ENCODE data around the gene MVB12A.

MVB12A gene

GRCh38 chr19:17431417-17431816 lies 11.6 kb downstream of the MVB12A start:
- H3K27me3 ChIP-seq (ENCODE audit: control insufficient read depth, insufficient read depth, low read length) = no peaks in the 10 kb centered on the region
- H3K4me3 ChIP-seq (ENCODE audit: low read depth, low read length) = no peak overlapping the region
- no peaks in the 10 kb centered on the region for H3K4me1 ChIP-seq (ENCODE audit: control insufficient read depth, insufficient read depth, low read length)
- H3K36me3 ChIP-seq (ENCODE audit: control insufficient read depth, insufficient read depth, low read length) = no peaks in the 10 kb centered on the region
- H3K9me3 ChIP-seq (ENCODE audit: control insufficient read depth, insufficient read depth, low read length) = no peaks in the 10 kb centered on the region
- no peak overlapping the region for H3K9ac ChIP-seq (ENCODE audit: low read depth, low read length)

DNA sequence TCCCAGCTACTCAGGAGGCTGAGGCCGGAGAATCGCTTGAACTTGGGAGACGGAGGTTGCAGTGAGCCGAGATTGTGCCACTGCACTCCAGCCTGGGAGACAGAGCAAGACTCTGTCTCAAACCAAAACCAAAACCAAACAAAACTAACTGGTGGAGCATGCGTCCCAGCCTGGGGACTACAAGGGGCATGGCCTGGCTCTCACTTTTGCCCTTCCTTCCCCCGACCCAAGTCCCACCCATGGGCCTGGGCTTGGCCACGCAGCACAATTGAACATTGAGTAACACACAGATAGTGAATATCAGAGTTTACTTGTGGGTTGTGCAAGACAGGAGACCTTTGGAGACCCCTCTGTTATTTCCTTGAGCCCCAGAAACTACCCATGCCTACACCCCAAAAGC lies 15.4 kb downstream of the MVB12A start:
- H3K36me3 ChIP-seq (ENCODE audit: control insufficient read depth, insufficient read depth, low read length) = no peaks in the 10 kb centered on the region
- H3K27me3 ChIP-seq (ENCODE audit: control insufficient read depth, insufficient read depth, low read length) = no peaks in the 10 kb centered on the region
- no peak overlapping the region for H3K4me3 ChIP-seq (ENCODE audit: low read depth, low read length)
- no peaks in the 10 kb centered on the region for H3K4me1 ChIP-seq (ENCODE audit: control insufficient read depth, insufficient read depth, low read length)
- no peaks in the 10 kb centered on the region for H3K9me3 ChIP-seq (ENCODE audit: control insufficient read depth, insufficient read depth, low read length)
- no peak overlapping the region for H3K9ac ChIP-seq (ENCODE audit: low read depth, low read length)

DNA sequence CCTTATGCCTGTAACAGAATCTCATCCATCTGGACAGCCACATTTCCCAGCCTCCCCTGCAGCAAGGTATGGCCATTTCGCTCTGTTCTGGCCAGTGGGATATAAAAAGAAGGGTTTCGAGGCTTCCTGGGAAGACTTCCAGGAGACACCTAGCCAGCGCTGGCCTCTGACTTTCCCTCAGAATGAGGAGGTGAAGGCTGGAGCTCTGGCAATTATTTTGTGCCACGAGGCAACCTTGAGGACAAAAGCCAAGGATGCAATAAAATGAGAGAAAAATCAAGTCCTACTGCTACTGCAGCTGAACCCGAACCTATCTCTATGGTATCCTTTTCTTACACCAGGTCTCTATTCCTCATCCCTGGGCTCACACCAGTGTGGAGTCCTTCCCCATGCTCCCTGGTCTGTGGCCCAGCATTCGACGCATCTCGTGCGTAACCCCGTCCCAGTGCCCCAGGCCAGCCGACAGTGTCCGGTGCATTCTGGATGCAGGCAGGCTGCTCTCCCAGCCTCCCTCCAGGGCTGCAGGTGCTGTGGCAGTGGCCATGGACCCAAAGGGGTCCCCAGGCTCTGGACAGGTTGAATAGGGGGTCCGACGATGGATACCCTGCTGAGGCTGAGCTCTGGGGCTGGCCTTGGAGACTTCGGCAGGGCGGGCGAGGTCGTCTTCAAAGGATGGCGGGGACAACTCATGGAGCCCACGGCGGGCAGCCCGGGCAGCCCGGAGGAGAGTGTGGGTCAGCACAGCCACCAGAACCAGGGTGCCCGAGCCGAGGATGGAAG lies 16.4 kb downstream of the MVB12A start:
- Histone ChIP-seq H3K27me3 (ENCODE audit: control insufficient read depth, insufficient read depth, low read length) (no peaks in the 10 kb centered on the region), H3K9me3 (ENCODE audit: control insufficient read depth, insufficient read depth, low read length) (no peaks in the 10 kb centered on the region), H3K4me3 (ENCODE audit: low read depth, low read length) (no peak overlapping the region), H3K4me1 (ENCODE audit: control insufficient read depth, insufficient read depth, low read length) (no peaks in the 10 kb centered on the region), H3K36me3 (ENCODE audit: control insufficient read depth, insufficient read depth, low read length) (no peaks in the 10 kb centered on the region), H3K9ac (ENCODE audit: low read depth, low read length) (no peak overlapping the region)

DNA sequence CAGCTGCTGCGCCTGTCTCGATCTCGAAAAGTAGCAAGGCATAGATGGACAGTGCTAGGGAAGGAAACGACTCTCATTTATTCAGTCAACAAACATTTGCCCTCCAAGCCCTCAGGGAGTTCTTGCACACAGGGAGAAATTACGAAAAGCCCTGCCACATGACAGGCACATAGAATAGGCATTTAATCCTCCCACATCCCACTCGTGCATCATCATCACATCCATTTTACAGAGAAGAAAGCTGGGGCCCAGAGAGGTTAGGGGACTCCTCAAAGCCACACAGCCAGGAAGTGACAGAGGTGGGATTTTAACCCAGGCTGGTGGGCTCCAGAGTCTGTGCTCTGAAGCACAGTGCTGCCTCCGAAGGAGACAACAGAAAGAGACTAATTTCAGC lies 17.0 kb downstream of the MVB12A start:
- Histone ChIP-seq H3K9ac (ENCODE audit: low read depth, low read length) (no peak overlapping the region), H3K4me3 (ENCODE audit: low read depth, low read length) (no peak overlapping the region), H3K9me3 (ENCODE audit: control insufficient read depth, insufficient read depth, low read length) (no peaks in the 10 kb centered on the region), H3K4me1 (ENCODE audit: control insufficient read depth, insufficient read depth, low read length) (no peaks in the 10 kb centered on the region), H3K27me3 (ENCODE audit: control insufficient read depth, insufficient read depth, low read length) (no peaks in the 10 kb centered on the region), H3K36me3 (ENCODE audit: control insufficient read depth, insufficient read depth, low read length) (no peaks in the 10 kb centered on the region)

DNA sequence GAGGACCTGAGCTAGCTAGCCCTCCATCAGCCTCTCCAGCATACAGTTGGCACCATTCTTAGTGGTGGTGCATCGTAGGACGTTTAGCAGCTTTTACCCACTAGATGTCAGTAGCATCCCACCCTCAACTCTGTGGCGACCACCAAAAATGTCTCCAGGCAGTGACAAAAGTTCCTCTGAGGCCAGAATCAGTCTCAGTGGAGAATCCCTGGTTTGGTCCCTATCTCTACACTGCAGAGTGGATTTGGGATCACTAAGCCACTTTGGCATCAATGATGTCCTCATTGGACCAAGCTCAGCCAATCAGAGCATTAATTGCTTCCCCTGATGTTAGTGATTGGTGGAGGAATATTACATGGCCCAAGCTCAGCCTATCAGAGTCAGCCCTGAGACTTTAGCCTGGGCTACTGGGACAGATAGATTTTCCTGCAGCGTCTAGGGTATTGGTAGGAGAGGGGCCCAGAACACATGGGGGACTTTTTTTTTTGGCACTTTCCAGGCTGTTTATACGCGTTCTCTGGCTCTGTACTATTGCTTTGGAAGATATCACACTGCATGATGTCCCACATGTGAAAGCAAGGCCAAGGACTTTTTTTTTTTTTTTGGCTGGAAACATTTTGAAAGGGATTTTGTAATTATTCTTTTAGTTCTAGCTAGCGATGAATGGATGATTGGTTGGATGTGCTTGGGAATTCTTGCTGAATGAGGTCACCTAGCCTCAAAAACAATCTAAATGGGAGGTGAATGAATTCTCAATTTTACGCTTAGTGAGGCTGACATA lies 21.6 kb downstream of the MVB12A start:
- Histone ChIP-seq H3K9ac (ENCODE audit: low read depth, low read length) (no peak overlapping the region), H3K4me3 (ENCODE audit: low read depth, low read length) (no peak overlapping the region), H3K36me3 (ENCODE audit: control insufficient read depth, insufficient read depth, low read length) (no peaks in the 10 kb centered on the region), H3K27me3 (ENCODE audit: control insufficient read depth, insufficient read depth, low read length) (peaks cover 14% of the 10 kb centered on the region), H3K9me3 (ENCODE audit: control insufficient read depth, insufficient read depth, low read length) (no peaks in the 10 kb centered on the region), H3K4me1 (ENCODE audit: control insufficient read depth, insufficient read depth, low read length) (no peaks in the 10 kb centered on the region)

GRCh38 chr19:17445526-17446165 lies 25.8 kb downstream of the MVB12A start:
- Histone ChIP-seq H3K9ac (ENCODE audit: low read depth, low read length) (no peak overlapping the region), H3K4me3 (ENCODE audit: low read depth, low read length) (no peak overlapping the region), H3K36me3 (ENCODE audit: control insufficient read depth, insufficient read depth, low read length) (no peaks in the 10 kb centered on the region), H3K9me3 (ENCODE audit: control insufficient read depth, insufficient read depth, low read length) (no peaks in the 10 kb centered on the region), H3K4me1 (ENCODE audit: control insufficient read depth, insufficient read depth, low read length) (peaks cover 2% of the 10 kb centered on the region), H3K27me3 (ENCODE audit: control insufficient read depth, insufficient read depth, low read length) (peaks cover 31% of the 10 kb centered on the region)

GRCh38 chr19:17447704-17448130 lies 27.9 kb downstream of the MVB12A start:
- peak overlapping the region; percentile 56 for H3K4me3 ChIP-seq (ENCODE audit: low read depth, low read length)

DNA sequence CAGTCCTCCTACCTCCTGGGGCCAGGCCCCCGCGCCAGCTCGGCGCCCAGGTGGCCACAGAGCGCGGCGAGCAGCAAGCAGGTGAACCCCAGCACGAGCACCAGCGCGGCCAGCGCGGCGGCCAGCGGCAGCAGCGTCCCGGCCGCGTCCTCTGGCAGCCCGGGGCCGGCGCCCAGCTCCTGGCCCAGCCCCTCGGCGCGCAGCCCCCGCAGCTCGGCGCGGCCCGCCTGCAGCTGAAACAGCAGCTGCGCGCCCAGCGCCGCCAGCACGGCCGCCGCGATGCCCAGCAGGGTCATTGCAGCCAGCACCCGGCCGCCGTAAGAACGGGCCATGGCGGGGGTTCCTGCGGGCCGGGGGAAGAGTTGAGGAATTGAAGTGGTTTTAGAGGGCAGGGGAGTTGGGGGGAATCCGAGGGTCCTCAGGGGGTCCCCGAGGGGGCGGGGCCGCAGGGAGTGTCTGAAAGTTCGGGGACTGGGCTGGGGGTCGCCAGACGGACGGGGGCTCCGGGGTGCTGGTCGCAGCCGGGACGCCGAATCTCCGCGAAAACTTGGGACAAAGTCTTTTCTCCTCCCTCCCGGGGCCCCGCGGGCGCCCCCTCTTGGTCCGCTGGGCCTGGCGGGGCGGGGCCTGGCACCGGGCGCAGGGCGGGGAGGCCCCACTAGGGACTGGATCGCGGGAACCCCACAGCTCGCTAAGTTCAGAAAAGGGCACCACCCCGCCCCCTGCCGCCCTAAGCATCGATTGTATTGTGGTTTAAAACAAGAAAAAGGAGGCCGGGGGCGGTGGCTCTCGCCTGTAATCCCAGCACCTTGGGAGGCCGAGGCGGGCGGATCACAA lies 28.5 kb downstream of the MVB12A start, which contains the start of gene TMEM221:
Gene TMEM221, minus strand, starts transcription at position 538 of the 837 bp plus-strand sequence. Its CDS starts 206 bp downstream, at position 332.
- Histone ChIP-seq H3K4me3 (ENCODE audit: low read depth, low read length) (peak within 1 kb of the TSS; percentile 56), H3K36me3 (ENCODE audit: control insufficient read depth, insufficient read depth, low read length) (no peaks in the 10 kb centered on the region), H3K4me1 (ENCODE audit: control insufficient read depth, insufficient read depth, low read length) (peaks cover 2% of the 10 kb centered on the region), H3K9ac (ENCODE audit: low read depth, low read length) (no peak within 1 kb of the TSS), H3K27me3 (ENCODE audit: control insufficient read depth, insufficient read depth, low read length) (peaks cover 33% of the 10 kb centered on the region), H3K9me3 (ENCODE audit: control insufficient read depth, insufficient read depth, low read length) (no peaks in the 10 kb centered on the region)

More at GRCh38 chr19:17447704-17448130, 27.9 kb downstream of the MVB12A start:
- peaks cover 33% of the 10 kb centered on the region for H3K27me3 ChIP-seq (ENCODE audit: control insufficient read depth, insufficient read depth, low read length)
- no peaks in the 10 kb centered on the region for H3K9me3 ChIP-seq (ENCODE audit: control insufficient read depth, insufficient read depth, low read length)
- peaks cover 2% of the 10 kb centered on the region for H3K4me1 ChIP-seq (ENCODE audit: control insufficient read depth, insufficient read depth, low read length)
- H3K9ac ChIP-seq (ENCODE audit: low read depth, low read length) = no peak overlapping the region
- H3K36me3 ChIP-seq (ENCODE audit: control insufficient read depth, insufficient read depth, low read length) = no peaks in the 10 kb centered on the region

GRCh38 chr19:17450264-17451075 lies 30.6 kb downstream of the MVB12A start:
- no peak overlapping the region for H3K9ac ChIP-seq (ENCODE audit: low read depth, low read length)

DNA sequence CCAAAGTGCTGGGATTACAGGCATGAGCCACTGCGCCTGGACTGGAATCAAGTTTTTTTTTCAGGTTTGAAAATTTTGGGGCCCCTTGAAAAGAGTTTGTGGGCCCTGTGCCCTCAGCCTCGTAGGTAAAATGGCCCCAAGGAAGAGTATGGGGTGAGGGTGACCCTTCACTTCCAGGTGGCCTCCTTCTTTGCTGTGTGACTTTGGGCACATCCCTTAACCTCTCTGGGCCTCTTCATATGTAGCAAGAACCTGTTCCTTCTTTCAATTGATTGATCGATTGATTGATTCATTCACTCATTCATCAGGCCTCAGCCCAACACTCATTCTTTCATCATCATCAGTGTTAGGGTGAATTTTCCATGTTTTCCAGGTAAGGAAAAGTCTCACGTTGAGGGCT lies 32.0 kb downstream of the MVB12A start:
- H3K4me1 ChIP-seq (ENCODE audit: control insufficient read depth, insufficient read depth, low read length) = peaks cover 2% of the 10 kb centered on the region
- H3K27me3 ChIP-seq (ENCODE audit: control insufficient read depth, insufficient read depth, low read length) = peaks cover 41% of the 10 kb centered on the region
- no peak overlapping the region for H3K4me3 ChIP-seq (ENCODE audit: low read depth, low read length)
- H3K36me3 ChIP-seq (ENCODE audit: control insufficient read depth, insufficient read depth, low read length) = no peaks in the 10 kb centered on the region
- H3K9me3 ChIP-seq (ENCODE audit: control insufficient read depth, insufficient read depth, low read length) = no peaks in the 10 kb centered on the region
- H3K9ac ChIP-seq (ENCODE audit: low read depth, low read length) = no peak overlapping the region

More at GRCh38 chr19:17450264-17451075, 30.6 kb downstream of the MVB12A start:
- Histone ChIP-seq H3K9me3 (ENCODE audit: control insufficient read depth, insufficient read depth, low read length) (no peaks in the 10 kb centered on the region), H3K27me3 (ENCODE audit: control insufficient read depth, insufficient read depth, low read length) (peaks cover 42% of the 10 kb centered on the region), H3K36me3 (ENCODE audit: control insufficient read depth, insufficient read depth, low read length) (no peaks in the 10 kb centered on the region), H3K4me1 (ENCODE audit: control insufficient read depth, insufficient read depth, low read length) (peaks cover 2% of the 10 kb centered on the region), H3K4me3 (ENCODE audit: low read depth, low read length) (no peak overlapping the region)
